Smooth muscle cell (in vitro differentiated cells): ENCODE data around the gene PTPRO. TPM values are rescaled to one million over a fixed set of nuclear protein-coding genes. Genes with fewer than 3 reads are reported as not detected.

Experiments used
- DNase-seq: peaks from one replicate; lab custom pipeline; 2025; ENCODE audit not compliant: unreplicated experiment; lab: John Stamatoyannopoulos, UW
- H2AFZ ChIP-seq: fragments of 200-600 bp; sonication (generic); 2 replicates; pipeline ENCODE4 v1.6.0; 2016; ENCODE audit warnings: antibody characterized with exemption, low read depth, mild to moderate bottlenecking
- H3F3A ChIP-seq: fragments of 200-600 bp; sonication (generic); 2 replicates; pipeline ENCODE4 v1.6.0; 2017; ENCODE audit warnings: antibody characterized with exemption, low read depth
- H3K27ac ChIP-seq: fragments of 200-600 bp; sonication (generic); 2 replicates; pipeline ENCODE4 v1.5.1; 2016; ENCODE audit warnings: low read depth, mild to moderate bottlenecking
- H3K27me3 ChIP-seq: fragments of 200-600 bp; sonication (generic); 2 replicates; pipeline ENCODE4 v1.6.1; 2016; ENCODE audit warnings: low read depth, mild to moderate bottlenecking
- H3K36me3 ChIP-seq: fragments of 200-600 bp; sonication (generic); 2 replicates; pipeline ENCODE4 v1.5.1; 2016; ENCODE audit warnings: low read depth
- H3K4me1 ChIP-seq: fragments of 200-600 bp; sonication (generic); 2 replicates; pipeline ENCODE4 v1.5.1; 2016; ENCODE audit warnings: low read depth
- H3K4me2 ChIP-seq: fragments of 200-600 bp; sonication (generic); 2 replicates; pipeline ENCODE4 v1.6.0; 2016; ENCODE audit warnings: mild to moderate bottlenecking
- H3K4me3 ChIP-seq: fragments of 200-600 bp; sonication (generic); 2 replicates; pipeline ENCODE4 v1.5.1; 2016; ENCODE audit warnings: mild to moderate bottlenecking
- H3K79me2 ChIP-seq: fragments of 200-600 bp; sonication (generic); 2 replicates; pipeline ENCODE4 v1.6.0; 2016; ENCODE audit warnings: low read depth, mild to moderate bottlenecking
- H3K9ac ChIP-seq: fragments of 200-600 bp; sonication (generic); 2 replicates; pipeline ENCODE4 v1.6.0; 2016; ENCODE audit warnings: low read depth
- H3K9me3 ChIP-seq: fragments of 200-600 bp; sonication (generic); replicated peaks from 2 replicates; pipeline ENCODE4 v1.5.1; 2016; ENCODE audit warnings: low read depth
- H4K20me1 ChIP-seq: fragments of 200-600 bp; sonication (generic); 2 replicates; pipeline ENCODE4 v1.6.0; 2016; ENCODE audit warnings: low read depth
- CTCF ChIP-seq: fragments of 200-600 bp; sonication (generic); IDR thresholded peaks from 2 replicates; pipeline ENCODE4 v1.5.1; 2017; ENCODE audit warnings: borderline replicate concordance, mild to moderate bottlenecking, antibody characterized with exemption; ENCODE audit not compliant: insufficient read depth, poor library complexity, severe bottlenecking
- WGBS: methylation state at CpG from one replicate; pipeline ENCODE4 v1.1.7; 2016; ENCODE audit warnings: low lambda C conversion rate; 5-methylcytosine and 5-hydroxymethylcytosine counted together
- polyA plus RNA-seq: library from polyadenylated mRNA; unstranded; fragments of >200 nt; fragmentation: Nextera tagmentation; extraction: Ambion mirVana; gene quantifications from 2 replicates; pipeline ENCODE4 v1.2.1, GENCODE V29; 2016
- total RNA-seq: library from RNA; depleted of rRNA; stranded (reverse); fragments of >200 nt; gene quantifications from 2 replicates; pipeline ENCODE4 v1.2.3, GENCODE V29; 2014

Gene PTPRO
- total and polyA plus RNA-seq, 2 experiments from 2014 or later = not detected

GRCh38 chr12:15633201-15633600 lies 310.9 kb downstream of the PTPRO start:
- no peak overlapping the region for H2AFZ ChIP-seq
- peaks cover 54% of the 10 kb centered on the region for H3K4me1 ChIP-seq
- no peaks in the 10 kb centered on the region for H3K79me2 ChIP-seq
- no peak for DNase-seq
- no peaks in the 10 kb centered on the region for H4K20me1 ChIP-seq
- peak overlapping the region; percentile 63 for H3K4me2 ChIP-seq
- no peaks in the 10 kb centered on the region for H3K36me3 ChIP-seq
- peak overlapping the region; percentile 73 for H3K27ac ChIP-seq
- no peak for TF ChIP-seq CTCF
- H3K27me3 ChIP-seq = no peaks in the 10 kb centered on the region
- peaks cover 16% of the 10 kb centered on the region for H3F3A ChIP-seq
- no peaks in the 10 kb centered on the region for H3K9me3 ChIP-seq
- H3K4me3 ChIP-seq = no peak overlapping the region
- no peak overlapping the region for H3K9ac ChIP-seq
- WGBS = 57% methylated on average over 1 of the region's 1 CpG

- no peak overlapping the region for H3K4me3 ChIP-seq
- WGBS = 75% methylated on average over 4 of the region's 4 CpGs
- DNase-seq = no peak
- peak overlapping the region; percentile 63 for H3K4me2 ChIP-seq
- peaks cover 25% of the 10 kb centered on the region for H3F3A ChIP-seq
- H4K20me1 ChIP-seq = no peaks in the 10 kb centered on the region
- no peak overlapping the region for H3K9ac ChIP-seq
- no peaks in the 10 kb centered on the region for H3K9me3 ChIP-seq
- H3K36me3 ChIP-seq = no peaks in the 10 kb centered on the region
- H3K79me2 ChIP-seq = no peaks in the 10 kb centered on the region
- H3K4me1 ChIP-seq = peaks cover 49% of the 10 kb centered on the region
- H3K27me3 ChIP-seq = no peaks in the 10 kb centered on the region
- TF ChIP-seq CTCF = no peak
- no peak overlapping the region for H2AFZ ChIP-seq
- H3K27ac ChIP-seq = peak overlapping the region; percentile 73
Observed at GRCh38 chr12:15634010-15634683, 311.8 kb downstream of the PTPRO start.

GRCh38 chr12:15636060-15636890 lies 314.0 kb downstream of the PTPRO start:
- H3K27ac ChIP-seq = peak overlapping the region; percentile 59
- peaks cover 33% of the 10 kb centered on the region for H3K4me1 ChIP-seq
- H2AFZ ChIP-seq = no peak overlapping the region
- no peak overlapping the region for H3K9ac ChIP-seq
- 100% methylated on average over 1 of the region's 1 CpG for WGBS
- TF ChIP-seq CTCF = no peak
- peak overlapping the region; percentile 63 for H3K4me2 ChIP-seq
- H3F3A ChIP-seq = peaks cover 11% of the 10 kb centered on the region
- H3K27me3 ChIP-seq = no peaks in the 10 kb centered on the region
- no peaks in the 10 kb centered on the region for H4K20me1 ChIP-seq
- H3K9me3 ChIP-seq = no peaks in the 10 kb centered on the region
- no peak overlapping the region for H3K4me3 ChIP-seq
- peaks cover 12% of the 10 kb centered on the region for H3K36me3 ChIP-seq
- H3K79me2 ChIP-seq = no peaks in the 10 kb centered on the region
- DNase-seq = no peak
